Esophagus muscularis mucosa (tissue), 4 donors: ENCODE measurements around the gene GLI3. TPM values are rescaled to one million over a fixed set of nuclear protein-coding genes. Genes with fewer than 3 reads are reported as not detected.

Experiments
- DNase-seq: peaks from one replicate; pipeline ENCODE4 v3.0.0-alpha.2; 2017; ENCODE audit errors: extremely low spot score
- H3K27ac ChIP-seq, 4 donors: fragments of 200-600 bp; sonication (generic); replicated peaks in 1 of 4; 1 replicate in 3 of 4; 2 replicates in 1 of 4; pipeline ENCODE4 v1.5.1; 2016 to 2019; ENCODE audit warnings: mild to moderate bottlenecking in 1 of 4
- H3K27me3 ChIP-seq, 4 donors: fragments of 200-600 bp; sonication (generic); one replicate each; pipeline versions ENCODE4 v1.5.1 to v1.6.0; 2016 to 2019
- H3K36me3 ChIP-seq, 4 donors: fragments of 200-600 bp; sonication (generic); one replicate each; pipeline ENCODE4 v1.5.1; 2016 to 2019
- H3K4me1 ChIP-seq, 4 donors: fragments of 200-600 bp; sonication (generic); one replicate each; pipeline ENCODE4 v1.5.1; 2016 to 2019
- H3K4me3 ChIP-seq, 4 donors: fragments of 200-600 bp; sonication (generic); 1 replicate in 2 of 4; 2 replicates in 2 of 4; pipeline ENCODE4 v1.5.1; 2016 to 2019; ENCODE audit warnings: mild to moderate bottlenecking in 4 of 4, moderate library complexity in 1 of 4
- H3K9me3 ChIP-seq, 4 donors: fragments of 200-600 bp; sonication (generic); 1 replicate in 3 of 4; 2 replicates in 1 of 4; pipeline ENCODE4 v1.5.1; 2016 to 2019
- CTCF ChIP-seq, 3 experiments: fragments of 200-600 bp in 2 of 3; fragments of 450-650 bp in 1 of 3; sonication (generic) in 2 of 3; IDR thresholded peaks; one replicate each; pipeline ENCODE4 v1.5.1; 2017 to 2019; ENCODE audit warnings: antibody characterized with exemption in 3 of 3, mild to moderate bottlenecking in 2 of 3, moderate library complexity in 1 of 3
- EP300 ChIP-seq: sonication (generic); formaldehyde crosslinking; IDR thresholded peaks from one replicate; pipeline ENCODE4 v1.6.1; 2017; ENCODE audit warnings: antibody characterized with exemption
- POLR2A ChIP-seq: fragments of 450-650 bp; IDR thresholded peaks from one replicate; pipeline ENCODE4 v1.6.1; 2017; ENCODE audit warnings: antibody characterized with exemption, moderate library complexity, mild to moderate bottlenecking, low read depth
- POLR2AphosphoS5 ChIP-seq, 2 donors: sonication (generic); formaldehyde crosslinking; IDR thresholded peaks; one replicate each; pipeline ENCODE4 v1.6.1; 2017; ENCODE audit warnings: antibody characterized with exemption in 2 of 2
- WGBS: methylation state at CpG from one replicate; pipeline ENCODE4 v1.1.5; 2018; 5-methylcytosine and 5-hydroxymethylcytosine counted together
- intact Hi-C: fragments of 100-400 bp; cut with DNase I; formaldehyde crosslinking; loops from one replicate; pipeline ENCODE4 v1.15.1; 2023
- total RNA-seq, 4 donors: library from RNA; depleted of rRNA; stranded (reverse); fragments of >200 nt; gene quantifications; one replicate each; pipeline versions ENCODE4 v1.1.0 to v1.2.1, GENCODE V29; 2016

Gene GLI3
- total RNA-seq, 4 donors from 2014 or later, result 11.7 to 17.8 (median 13.3) TPM

GRCh38 chr7:41972776-41973175 is 264.2 kb downstream of the GLI3 start:
- TF ChIP-seq POLR2AphosphoS5 (IDR thresholded peaks at IDR 0.05) (no peak), CTCF (IDR thresholded peaks at IDR 0.05) (no peak), EP300 (no peak), POLR2A (no peak)
- no peak overlapping the region for H3K4me3 ChIP-seq
- no peak overlapping the region for H3K27ac ChIP-seq
- H3K36me3 ChIP-seq, result peaks cover 0 to 36% (median 10%) of the 10 kb centered on the region in 4 donors
- no peaks in the 10 kb centered on the region for H3K9me3 ChIP-seq
- 95% methylated on average over 4 of the region's 4 CpGs for WGBS
- DNase-seq, result no peak
- H3K4me1 ChIP-seq, result peaks cover 10 to 34% (median 13%) of the 10 kb centered on the region in 4 donors
- no peaks in the 10 kb centered on the region for H3K27me3 ChIP-seq
- intact Hi-C loops, result loop anchor here (10.0 kb wide), 2 partner anchors 262 to 602 kb away; partner anchors contain the start of gene GLI3

GRCh38 chr7:41972270-41972669 is 264.7 kb downstream of the GLI3 start:
- intact Hi-C loops, result loop anchor here (10.0 kb wide), 2 partner anchors 263 to 603 kb away; partner anchors contain the start of gene GLI3
- peaks cover 0 to 41% (median 12%) of the 10 kb centered on the region in 4 donors for H3K36me3 ChIP-seq
- 90% methylated on average over 3 of the region's 13 CpGs for WGBS
- no peaks in the 10 kb centered on the region for H3K9me3 ChIP-seq
- no peak for DNase-seq
- no peak overlapping the region for H3K4me3 ChIP-seq
- peaks cover 5 to 30% (median 10%) of the 10 kb centered on the region in 4 donors for H3K4me1 ChIP-seq
- H3K27me3 ChIP-seq, result no peaks in the 10 kb centered on the region
- no peak for TF ChIP-seq POLR2A
- H3K27ac ChIP-seq, result no peak overlapping the region

- H3K27ac ChIP-seq, result no peak overlapping the region
- no peaks in the 10 kb centered on the region for H3K9me3 ChIP-seq
- intact Hi-C loops, result loop anchor here (10.0 kb wide), 2 partner anchors 263 to 603 kb away; partner anchors contain the start of gene GLI3
- no peaks in the 10 kb centered on the region for H3K27me3 ChIP-seq
- H3K4me3 ChIP-seq, result no peak overlapping the region
- peaks cover 0 to 24% (median 5%) of the 10 kb centered on the region in 4 donors for H3K4me1 ChIP-seq
- TF ChIP-seq CTCF (IDR thresholded peaks at IDR 0.05), result no peak
- no peak for TF ChIP-seq EP300
- no peak for TF ChIP-seq POLR2A
- no peak for TF ChIP-seq POLR2AphosphoS5 (IDR thresholded peaks at IDR 0.05)
- H3K36me3 ChIP-seq, result peaks cover 0 to 47% (median 14%) of the 10 kb centered on the region in 4 donors
- no peak for DNase-seq
- WGBS, result 88% methylated on average over 9 of the region's 9 CpGs
Observed at GRCh38 chr7:41971640-41972187, 265.3 kb downstream of the GLI3 start.

GRCh38 chr7:41970941-41971340 is 266.1 kb downstream of the GLI3 start:
- 83% methylated on average over 5 of the region's 5 CpGs for WGBS
- Histone ChIP-seq H3K9me3 (no peaks in the 10 kb centered on the region), H3K4me3 (no peak overlapping the region), H3K36me3 (peaks cover 3 to 55% (median 21%) of the 10 kb centered on the region in 4 donors), H3K4me1 (peaks cover 0 to 16% (median under 1%) of the 10 kb centered on the region in 4 donors), H3K27ac (no peak overlapping the region), H3K27me3 (no peaks in the 10 kb centered on the region)
- DNase-seq, result no peak
- intact Hi-C loops, result loop anchor here (10.0 kb wide), 2 partner anchors 264 to 604 kb away; partner anchors contain the start of gene GLI3
- no peak for TF ChIP-seq POLR2A
- TF ChIP-seq POLR2AphosphoS5 (IDR thresholded peaks at IDR 0.05), result no peak
- TF ChIP-seq CTCF (IDR thresholded peaks at IDR 0.05), result no peak
- no peak for TF ChIP-seq EP300

GRCh38 chr7:41969561-41970105 is 267.4 kb downstream of the GLI3 start:
- Histone ChIP-seq H3K9me3 (no peaks in the 10 kb centered on the region), H3K36me3 (peaks cover 12 to 64% (median 34%) of the 10 kb centered on the region in 4 donors), H3K27me3 (no peaks in the 10 kb centered on the region), H3K4me1 (peaks cover 0 to 3% (median 0%) of the 10 kb centered on the region in 4 donors), H3K4me3 (no peak overlapping the region), H3K27ac (no peak overlapping the region)
- WGBS, result 93% methylated on average over 1 of the region's 1 CpG
- intact Hi-C loops, result loop anchor here (10.0 kb wide), 2 partner anchors 265 to 605 kb away; partner anchors contain the start of gene GLI3
- TF ChIP-seq CTCF (IDR thresholded peaks at IDR 0.05), result no peak
- TF ChIP-seq POLR2AphosphoS5 (IDR thresholded peaks at IDR 0.05), result no peak
- TF ChIP-seq POLR2A, result no peak
- TF ChIP-seq EP300, result no peak
- DNase-seq, result no peak
